Forelimb muscle (tissue), 1 donor: ENCODE measurements around the gene ANKRD11. TPM values are rescaled to one million over a fixed set of nuclear protein-coding genes. Genes with fewer than 3 reads are reported as not detected.
"Not testable (repeated sequence)": the region's sequence is repeated elsewhere in the genome, so short reads cannot be mapped to it uniquely, and the experiment has no call there.

Experiments used
- DNase-seq: peaks from one replicate; pipeline ENCODE4 v3.0.0-alpha.2; 2013; ENCODE audit warnings: low read depth
- polyA plus RNA-seq: library from polyadenylated mRNA; unstranded; fragments of 120-200 nt; gene quantifications from one replicate; pipeline ENCODE4 v1.2.1, GENCODE V29; 2013; ENCODE audit not compliant: insufficient read length

Gene ANKRD11
- polyA plus RNA-seq, 1 donor: 55.7 TPM

GRCh38 chr16:89453501-89454321, 36.6 kb downstream of the ANKRD11 start:
- DNase-seq: no peak

GRCh38 chr16:89452925-89453324, 37.4 kb downstream of the ANKRD11 start:
- DNase-seq: no peak

- no peak for DNase-seq
Measured at GRCh38 chr16:89452241-89452640, 38.1 kb downstream of the ANKRD11 start.

- no peak for DNase-seq
Measured at GRCh38 chr16:89450537-89450936, 39.8 kb downstream of the ANKRD11 start.

- no peak for DNase-seq
Measured at GRCh38 chr16:89449726-89450335, 40.5 kb downstream of the ANKRD11 start.

GRCh38 chr16:89448656-89449055, 41.7 kb downstream of the ANKRD11 start:
- no peak for DNase-seq

- no peak for DNase-seq
Measured at GRCh38 chr16:89446975-89447293, 43.4 kb downstream of the ANKRD11 start.

GRCh38 chr16:89446136-89446974, 44.0 kb downstream of the ANKRD11 start:
- no peak for DNase-seq

- DNase-seq: no peak
Measured at GRCh38 chr16:89445166-89445565, 45.2 kb downstream of the ANKRD11 start.

- no peak for DNase-seq
Measured at GRCh38 chr16:89444728-89445127, 45.6 kb downstream of the ANKRD11 start.

- DNase-seq: no peak
Measured at GRCh38 chr16:89444151-89444723, 46.1 kb downstream of the ANKRD11 start.

GRCh38 chr16:89443727-89444084, 46.7 kb downstream of the ANKRD11 start:
- DNase-seq: no peak

- DNase-seq: no peak
Measured at GRCh38 chr16:89442990-89443726, 47.2 kb downstream of the ANKRD11 start.

GRCh38 chr16:89442588-89442987, 47.8 kb downstream of the ANKRD11 start:
- DNase-seq: no peak

- DNase-seq: no peak
Measured at GRCh38 chr16:89439659-89440058, 50.7 kb downstream of the ANKRD11 start.

- no peak for DNase-seq
Measured at GRCh38 chr16:89437991-89438390, 52.4 kb downstream of the ANKRD11 start.

GRCh38 chr16:89437251-89437987, 52.9 kb downstream of the ANKRD11 start:
- DNase-seq: no peak

- DNase-seq: no peak
Measured at GRCh38 chr16:89436366-89436765, 54.0 kb downstream of the ANKRD11 start.

- not testable (repeated sequence) for DNase-seq
Measured at GRCh38 chr16:89435059-89435458, 55.3 kb downstream of the ANKRD11 start.

GRCh38 chr16:89434490-89434889, 55.9 kb downstream of the ANKRD11 start:
- no peak for DNase-seq
